Measurements from ENCODE around the gene REX1BD.
"Not testable (repeated sequence)": the region's sequence is repeated elsewhere in the genome, so short reads cannot be mapped to it uniquely, and the experiment has no call there.

Gene REX1BD

DNA sequence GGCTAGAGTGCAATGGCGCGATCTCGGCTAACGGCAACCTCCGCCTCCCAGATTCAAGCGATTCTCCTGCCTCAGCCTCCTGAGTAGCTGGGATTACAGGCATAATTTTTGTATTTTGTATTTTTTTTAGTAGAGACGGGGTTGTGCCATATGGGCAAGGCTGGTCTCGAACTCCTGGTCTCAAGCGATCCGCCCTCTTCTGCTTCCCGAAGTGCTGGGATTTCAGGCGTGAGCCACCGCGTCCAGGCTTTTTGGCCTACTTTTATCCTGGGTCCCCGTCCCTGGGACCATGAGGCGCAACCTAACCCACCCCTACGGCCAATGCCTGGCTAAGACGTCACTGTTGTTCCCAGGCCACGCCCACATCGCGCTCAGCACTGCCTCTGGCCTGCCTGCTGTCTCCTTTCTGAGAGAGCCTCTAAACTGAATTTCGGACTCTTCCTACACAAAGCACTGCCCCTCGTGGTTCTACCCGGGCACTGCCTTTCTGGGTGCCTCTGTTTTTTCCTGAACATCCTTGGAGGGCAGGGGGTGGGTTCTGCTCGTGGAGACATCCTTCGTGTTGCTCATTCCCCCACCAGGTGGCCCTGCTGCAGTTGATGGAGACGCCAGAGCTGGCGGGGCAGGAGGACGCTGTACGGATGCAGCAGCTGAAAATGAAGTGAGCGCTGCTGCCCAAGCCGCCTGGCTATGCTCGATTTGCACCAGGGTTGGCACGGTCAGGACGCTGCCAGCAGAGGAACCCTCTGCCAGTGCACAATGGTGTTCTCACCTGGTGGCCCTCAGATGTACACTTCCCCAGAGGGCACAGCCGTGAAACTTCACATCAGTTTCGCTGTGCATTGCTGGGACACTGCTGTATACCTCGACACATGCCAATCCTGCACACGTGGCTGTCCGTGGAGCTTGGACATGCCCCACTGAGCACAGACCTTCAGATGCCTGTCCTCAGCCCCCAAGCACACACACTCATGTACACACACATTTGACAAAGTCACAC is 2.0 kb downstream of the REX1BD start:
- TF ChIP-seq ZNF274 (IDR thresholded peaks at IDR 0.05; ENCODE audit: low read depth, low read length): no peak
- H3K4me3 ChIP-seq (ENCODE audit: low read length): no peak overlapping the region; the same call in 1 of the 2 replicates

DNA sequence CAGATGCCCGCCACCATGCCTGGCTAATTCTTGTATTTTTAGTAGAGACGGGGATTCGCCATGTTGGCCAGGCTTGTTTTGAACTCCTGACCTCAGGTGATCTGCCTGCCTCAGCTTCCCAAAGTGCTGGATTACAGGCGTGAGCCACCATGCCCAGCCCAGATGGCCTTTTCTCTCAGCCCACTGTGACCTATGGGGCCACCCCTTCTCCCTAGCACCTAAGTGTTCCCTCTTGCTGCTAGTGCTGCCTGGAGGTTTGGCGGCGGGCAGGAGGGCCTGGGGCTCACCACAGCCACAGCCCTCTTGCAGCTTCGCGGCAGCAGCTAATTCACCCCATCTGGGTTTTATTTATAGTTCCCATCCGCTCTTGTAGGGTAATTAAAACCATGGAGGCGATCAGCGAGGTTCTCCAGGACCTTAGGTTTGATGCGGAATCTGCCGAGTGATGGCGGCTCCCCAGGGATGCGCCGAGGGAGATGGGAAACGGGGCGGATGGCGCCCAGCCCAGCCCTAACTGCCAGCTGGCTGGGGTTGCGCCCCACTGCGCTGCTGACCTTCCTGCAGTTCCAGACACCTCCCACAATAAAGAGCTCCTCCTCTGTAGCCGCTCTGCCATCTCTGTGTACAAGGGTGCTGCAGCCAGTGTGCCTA is 3.3 kb downstream of the REX1BD start:
- no peak for TF ChIP-seq ZNF274 (IDR thresholded peaks at IDR 0.05; ENCODE audit: low read depth, low read length)
- H3K4me3 ChIP-seq (ENCODE audit: low read length): no peak overlapping the region

DNA sequence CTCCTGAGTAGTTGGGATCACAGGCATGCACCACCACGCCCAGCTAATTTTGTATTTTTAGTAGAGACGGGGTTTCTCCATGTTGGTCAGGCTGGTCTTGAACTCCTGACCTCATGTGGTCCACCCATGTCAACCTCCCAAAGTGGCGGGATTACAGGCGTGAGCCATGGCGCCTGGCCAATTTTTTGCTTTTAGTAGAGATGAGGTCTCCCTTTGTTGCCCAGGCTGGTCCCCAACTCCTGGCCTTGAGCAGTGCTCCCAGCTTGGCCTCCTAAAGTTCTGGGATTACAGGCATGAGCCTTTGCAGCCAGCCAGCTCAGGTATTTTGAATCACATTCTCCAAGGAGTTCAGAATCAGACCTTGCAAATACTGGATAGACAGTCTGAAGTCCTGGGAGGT is 4.1 kb downstream of the REX1BD start:
- not testable (repeated sequence) for H3K4me3 ChIP-seq (ENCODE audit: low read length)

DNA sequence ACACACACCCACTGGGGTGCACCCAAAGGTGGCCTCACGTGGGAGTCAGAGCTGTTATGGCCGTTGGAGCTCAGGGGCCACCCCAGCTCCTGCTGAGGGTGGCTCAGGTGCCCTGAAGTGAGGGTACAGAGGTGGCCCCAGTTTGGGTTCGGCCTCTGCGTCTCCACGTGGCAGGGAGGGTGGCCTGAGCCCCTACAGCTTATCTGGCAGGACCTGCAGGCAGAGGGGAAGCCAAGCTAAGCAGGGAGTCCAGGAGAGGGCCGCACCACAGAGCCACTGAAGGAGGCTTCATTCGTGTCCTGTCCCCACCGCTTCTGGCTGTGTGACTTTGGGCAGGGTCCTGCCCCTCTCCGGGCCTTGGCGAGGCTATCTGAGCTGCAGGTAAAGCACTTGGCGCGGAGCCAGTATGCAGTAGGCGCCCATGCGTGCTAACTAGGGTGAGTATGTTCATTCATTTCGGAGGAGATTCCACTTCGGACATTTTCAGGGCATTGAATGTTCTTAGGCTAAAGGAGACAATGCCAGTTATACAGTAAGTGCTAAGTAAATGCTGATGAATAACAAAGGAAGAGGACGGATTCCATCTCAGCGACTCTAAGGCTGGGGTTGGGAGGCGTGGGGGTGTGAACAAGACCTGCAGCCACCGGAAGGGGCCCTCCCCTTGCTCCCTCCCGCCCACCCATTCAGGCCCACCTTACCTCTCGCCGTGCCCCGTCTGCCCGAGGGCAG is 4.9 kb downstream of the REX1BD start:
- H3K4me3 ChIP-seq (ENCODE audit: low read length): no peak overlapping the region
- no peak for TF ChIP-seq ZNF274 (IDR thresholded peaks at IDR 0.05; ENCODE audit: low read depth, low read length)

DNA sequence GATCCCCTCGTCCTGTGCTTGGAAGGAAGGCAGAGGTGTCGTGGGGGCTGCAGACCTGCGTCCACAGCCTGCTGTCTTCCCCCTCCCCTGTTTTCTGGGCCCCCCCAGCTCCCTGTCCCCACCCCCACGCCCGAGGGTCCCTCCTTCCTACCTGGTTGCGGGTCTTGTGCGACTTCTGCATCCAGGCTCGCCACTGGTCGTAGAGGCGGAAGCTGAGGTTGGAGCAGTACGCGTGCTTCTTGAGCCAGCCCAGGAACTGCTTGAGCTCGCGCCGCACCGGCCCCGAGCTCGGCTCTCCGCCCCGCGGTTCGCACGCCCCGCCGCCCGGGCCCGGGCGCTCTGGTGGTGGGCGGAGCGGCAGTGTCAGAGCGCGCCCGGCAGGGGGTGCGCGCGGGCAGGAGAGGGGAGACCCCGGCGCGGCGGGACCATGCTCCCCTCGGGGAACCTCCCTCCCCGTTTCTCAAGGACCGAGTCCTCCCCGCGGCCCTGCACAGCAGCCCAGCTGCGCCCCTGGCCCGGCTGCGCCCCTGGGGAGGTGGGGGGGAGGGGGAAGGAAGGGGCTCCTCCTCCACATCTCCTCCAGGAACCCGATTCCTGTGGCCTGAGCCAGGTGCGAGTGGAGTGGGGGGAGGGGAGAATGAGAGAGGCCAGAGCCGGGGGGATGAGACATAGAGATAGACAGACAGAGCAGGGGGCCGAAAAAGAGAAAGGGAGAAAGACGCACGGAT is 5.7 kb downstream of the REX1BD start:
- no peak for TF ChIP-seq ZNF274 (IDR thresholded peaks at IDR 0.05; ENCODE audit: low read depth, low read length)
- H3K4me3 ChIP-seq (ENCODE audit: low read length): peak overlapping the region; percentile 2; the same call in 1 of the 2 replicates

DNA sequence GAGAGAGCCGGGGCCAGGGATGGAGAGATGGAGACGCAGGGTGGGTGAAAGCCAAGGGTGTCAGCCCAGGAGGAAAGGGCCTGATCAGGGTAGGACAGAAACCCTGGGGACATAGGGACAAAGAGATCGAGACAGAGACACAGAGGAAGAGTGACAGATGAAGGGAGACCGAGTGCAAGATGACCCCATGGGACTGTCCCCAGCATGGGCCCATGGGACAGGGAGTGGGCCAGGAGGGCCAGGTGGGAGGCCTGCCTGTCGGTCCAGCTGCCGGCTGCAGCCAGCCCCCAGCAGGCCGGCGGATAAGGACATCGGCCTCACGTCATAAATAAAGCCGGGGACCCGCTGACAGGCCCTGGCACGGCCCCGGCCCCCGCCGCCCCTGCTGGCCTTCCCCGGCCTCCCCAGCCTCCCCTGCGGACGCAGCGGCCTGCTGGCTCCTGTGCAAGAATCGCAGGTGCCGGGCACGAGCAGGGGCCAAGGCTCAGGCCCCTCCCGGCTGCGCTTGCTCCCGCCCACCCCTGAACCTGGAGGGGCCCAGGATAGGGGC is 6.3 kb downstream of the REX1BD start:
- H3K4me3 ChIP-seq (ENCODE audit: low read length): peak overlapping the region; percentile 2; the same call in 1 of the 2 replicates
- no peak for TF ChIP-seq ZNF274 (IDR thresholded peaks at IDR 0.05; ENCODE audit: low read depth, low read length)

DNA sequence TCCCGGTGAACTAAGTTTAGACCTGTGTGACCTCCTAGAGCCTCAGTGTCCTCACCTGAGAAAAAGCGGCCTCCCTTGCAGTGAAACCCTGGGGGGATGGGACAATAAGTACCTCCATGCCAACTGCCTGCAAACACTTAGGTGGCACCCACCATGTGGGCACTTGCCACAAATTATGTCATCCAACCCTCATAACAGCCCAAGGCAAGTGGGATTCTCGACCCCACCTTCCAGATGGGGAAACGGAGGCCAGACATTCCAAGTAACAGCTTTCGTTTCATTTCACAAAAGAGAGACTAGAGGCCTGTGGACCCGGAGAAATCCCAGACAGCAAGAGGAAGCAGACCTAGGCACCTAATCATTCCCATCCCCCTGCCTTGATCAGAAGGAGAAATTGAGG is 6.9 kb downstream of the REX1BD start:
- no peak for TF ChIP-seq ZNF274 (IDR thresholded peaks at IDR 0.05; ENCODE audit: low read depth, low read length)
- H3K4me3 ChIP-seq (ENCODE audit: low read length): no peak overlapping the region

DNA sequence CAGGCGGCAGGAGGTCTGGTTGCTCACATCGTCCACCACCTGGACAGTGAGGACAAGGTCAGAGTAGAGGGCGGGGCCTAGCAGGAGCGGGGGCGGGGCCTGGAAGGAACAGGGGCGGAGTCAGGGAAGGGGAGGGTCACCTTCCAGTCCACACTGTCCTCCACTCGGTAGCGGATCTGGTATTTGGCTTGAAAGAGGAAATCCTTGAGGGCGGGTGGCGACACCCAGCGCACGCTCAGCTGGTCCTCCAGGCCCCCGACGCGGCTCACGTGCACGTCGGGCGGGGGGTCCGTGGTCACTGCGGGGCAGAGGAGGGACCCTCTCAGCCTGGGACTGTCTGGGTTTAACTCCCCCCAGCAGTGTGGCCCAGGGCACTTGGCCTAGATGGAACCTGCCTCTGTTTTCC is 8.2 kb downstream of the REX1BD start:
- no peak overlapping the region for H3K4me3 ChIP-seq (ENCODE audit: low read length)
- no peak for TF ChIP-seq ZNF274 (IDR thresholded peaks at IDR 0.05; ENCODE audit: low read depth, low read length)

DNA sequence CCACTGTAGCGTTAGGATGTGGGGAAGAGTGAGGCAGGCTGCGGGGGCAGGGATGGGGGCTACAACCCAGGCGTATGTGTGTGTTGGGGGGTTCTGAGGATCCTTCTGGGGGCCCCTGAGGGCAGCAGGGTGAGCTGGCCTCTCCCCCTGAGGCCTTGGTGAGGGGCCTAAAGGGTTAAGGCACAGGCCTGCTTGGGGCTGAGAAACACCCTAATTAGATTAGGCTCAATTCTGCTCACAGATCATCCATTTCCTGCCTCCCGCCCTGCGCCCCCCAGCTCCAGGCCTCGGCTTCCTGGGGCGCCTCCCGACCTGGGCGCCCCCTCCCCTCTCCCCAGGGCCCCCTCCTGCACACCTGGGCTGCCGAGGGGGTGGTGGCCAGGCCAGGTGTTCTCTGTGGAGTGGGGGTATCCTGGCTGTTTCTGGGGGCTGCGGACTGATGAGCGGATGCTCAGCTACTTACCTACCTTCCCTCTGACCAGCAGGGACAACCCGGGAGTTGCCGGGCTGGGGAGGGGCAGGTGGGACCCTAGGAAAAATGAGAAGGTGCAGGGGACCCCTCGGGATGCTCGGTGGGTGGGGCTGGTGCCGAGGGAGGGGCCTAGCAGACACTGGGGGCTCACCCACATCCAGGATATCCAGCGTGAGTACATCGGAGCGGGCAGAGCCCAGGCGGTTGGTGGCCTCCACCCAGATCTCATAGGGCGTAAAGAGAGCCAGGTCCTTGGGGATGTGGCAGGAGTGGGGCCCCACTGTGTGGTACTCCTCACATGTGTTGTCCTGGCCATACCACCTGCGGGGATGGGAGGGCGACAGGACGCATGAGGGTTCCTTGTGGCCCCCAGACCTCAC is 9.4 kb downstream of the REX1BD start:
- no peak for TF ChIP-seq ZNF274 (IDR thresholded peaks at IDR 0.05; ENCODE audit: low read depth, low read length)
- no peak overlapping the region for H3K4me3 ChIP-seq (ENCODE audit: low read length)

DNA sequence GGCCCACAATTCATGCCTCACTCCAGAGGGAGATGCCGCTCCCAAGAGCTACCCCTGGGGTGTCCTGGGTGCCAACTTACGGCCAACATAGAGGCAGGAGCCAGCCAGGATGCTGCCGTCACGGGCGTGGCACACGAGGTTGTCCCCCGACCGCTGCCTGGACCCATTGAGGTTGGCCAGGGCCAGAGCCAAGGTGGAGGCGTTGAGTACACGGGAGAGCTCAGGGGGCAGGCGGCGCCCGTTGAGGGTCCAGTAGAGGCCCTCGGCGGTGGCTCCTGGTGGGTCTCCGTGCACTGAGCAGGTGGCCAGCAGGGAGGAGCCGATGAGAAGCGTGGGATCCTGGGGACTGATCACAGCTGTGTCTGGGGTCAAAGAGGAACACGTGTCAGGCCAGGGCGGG is 10.9 kb downstream of the REX1BD start:
- H3K4me3 ChIP-seq (ENCODE audit: low read length): no peak overlapping the region
- TF ChIP-seq ZNF274 (IDR thresholded peaks at IDR 0.05; ENCODE audit: low read depth, low read length): no peak

DNA sequence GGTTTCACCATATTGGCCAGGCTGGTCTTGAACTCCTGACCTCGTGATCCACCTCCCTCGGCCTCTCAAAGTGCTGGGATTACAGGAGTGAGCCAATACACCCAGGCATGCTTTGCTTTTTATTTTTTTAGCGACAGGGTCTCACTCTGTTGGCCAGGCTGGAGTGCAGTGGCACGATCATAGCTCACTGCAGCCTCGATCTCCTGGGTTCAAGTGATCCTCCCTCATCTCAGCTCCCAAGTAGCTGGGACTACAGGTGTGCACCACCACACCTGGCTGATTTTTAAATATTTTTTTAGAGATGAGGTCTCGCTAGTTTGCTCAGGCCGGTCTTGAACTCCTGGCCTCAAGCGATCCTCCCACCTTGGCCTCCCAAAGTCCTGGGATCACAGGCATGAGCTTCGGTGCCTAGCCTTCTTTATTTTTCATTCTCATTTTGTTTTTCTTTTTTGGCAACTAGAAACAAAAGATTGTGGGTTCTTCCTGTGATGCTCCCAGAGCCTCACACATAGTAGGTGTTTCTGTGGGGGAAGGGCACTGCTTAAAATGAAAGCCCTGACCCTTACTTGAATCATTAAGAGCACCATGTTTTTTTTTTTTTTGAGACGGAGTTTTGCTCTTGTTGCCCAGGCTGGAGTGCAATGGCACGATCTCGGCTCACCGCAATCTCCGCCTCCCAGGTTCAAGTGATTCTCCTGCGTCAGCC is 12.2 kb downstream of the REX1BD start:
- H3K4me3 ChIP-seq (ENCODE audit: low read length): not testable (repeated sequence)

DNA sequence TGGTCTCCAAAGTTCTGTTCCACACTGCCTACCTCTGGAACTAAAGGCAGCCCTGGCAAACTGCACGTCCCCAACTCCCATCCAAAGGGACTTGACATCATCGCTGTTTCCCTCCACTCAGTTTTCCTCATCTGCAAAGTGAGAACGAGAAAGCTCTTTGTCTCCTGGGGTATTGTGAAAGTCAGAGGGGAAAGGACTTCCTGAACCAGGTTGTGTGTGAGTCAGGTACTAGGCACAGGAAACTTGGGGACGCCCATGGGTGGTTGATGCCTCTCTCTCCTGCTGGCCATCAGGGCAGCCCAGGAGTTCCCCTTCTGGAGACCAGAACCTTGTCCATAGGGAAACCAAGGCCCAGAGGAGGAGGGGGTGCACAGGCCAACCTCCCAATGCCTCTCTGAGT is 13.3 kb downstream of the REX1BD start:
- no peak for TF ChIP-seq ZNF274 (IDR thresholded peaks at IDR 0.05; ENCODE audit: low read depth, low read length)

More for the DNA sequence above, 13.3 kb downstream of the REX1BD start:
- no peak overlapping the region for H3K4me3 ChIP-seq (ENCODE audit: low read length)
